NT2/D1 (cell line): ENCODE data around the gene ABLIM2.

Experiments
- SUZ12 ChIP-seq: IDR thresholded peaks from 2 replicates; pipeline ENCODE4 v1.6.1; 2011; ENCODE audit not compliant: insufficient read length, insufficient read depth; ENCODE audit errors: extremely low read depth
- YY1 ChIP-seq: IDR thresholded peaks from 2 replicates; pipeline ENCODE4 v1.6.1; 2011; ENCODE audit not compliant: insufficient read length, insufficient read depth
- ZNF274 ChIP-seq: IDR thresholded peaks from 2 replicates; pipeline ENCODE4 v1.6.1; 2011; ENCODE audit warnings: mild to moderate bottlenecking, low read depth, low read length

- TF ChIP-seq YY1 (no peak), SUZ12 (no peak), ZNF274 (no peak)
These were observed 10.4 kb upstream of the ABLIM2 start for GRCh38 chr4:8168832-8169598.
